GM21423 (cell line): ENCODE measurements around the gene SMIM9.
"Not testable (repeated sequence)": the region's sequence is repeated elsewhere in the genome, so short reads cannot be mapped to it uniquely, and the experiment has no call there.

Source experiments
- ATAC-seq: cut with Tn5 transposase; IDR thresholded peaks from one replicate; pipeline ENCODE4 v1.9.1; 2021; ENCODE audit warnings: mild to moderate bottlenecking, moderate library complexity; ENCODE audit not compliant: unreplicated experiment

Gene SMIM9

GRCh38 chrX:154816326-154816898, 18.1 kb downstream of the SMIM9 start:
- ATAC-seq, result not testable (repeated sequence)

DNA sequence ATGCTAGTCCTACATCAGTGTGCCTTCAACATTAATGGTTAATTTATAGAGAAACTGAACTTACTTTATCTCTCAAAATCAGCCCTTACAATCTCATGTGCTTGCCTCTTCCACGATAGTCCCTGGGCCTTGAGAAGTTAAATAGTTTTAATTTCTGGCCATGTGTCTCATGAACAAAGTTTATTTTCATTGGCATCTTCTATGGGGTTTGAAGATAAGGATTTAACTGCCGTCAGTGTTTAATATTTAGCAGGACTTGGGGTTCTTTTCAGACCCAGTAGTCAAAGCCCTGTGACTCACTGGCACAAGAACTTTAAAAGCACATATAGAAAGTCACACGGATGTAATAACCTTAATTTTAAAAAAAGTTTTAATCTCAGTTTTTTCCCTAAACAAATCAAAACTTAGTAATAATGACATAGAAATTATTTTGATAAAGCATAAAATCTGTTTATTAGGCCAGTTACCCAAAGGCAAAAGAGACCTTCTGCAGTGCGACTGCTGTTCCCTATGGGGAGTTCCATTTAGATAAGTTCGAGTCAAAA, 19.1 kb downstream of the SMIM9 start:
- ATAC-seq, result no peak

DNA sequence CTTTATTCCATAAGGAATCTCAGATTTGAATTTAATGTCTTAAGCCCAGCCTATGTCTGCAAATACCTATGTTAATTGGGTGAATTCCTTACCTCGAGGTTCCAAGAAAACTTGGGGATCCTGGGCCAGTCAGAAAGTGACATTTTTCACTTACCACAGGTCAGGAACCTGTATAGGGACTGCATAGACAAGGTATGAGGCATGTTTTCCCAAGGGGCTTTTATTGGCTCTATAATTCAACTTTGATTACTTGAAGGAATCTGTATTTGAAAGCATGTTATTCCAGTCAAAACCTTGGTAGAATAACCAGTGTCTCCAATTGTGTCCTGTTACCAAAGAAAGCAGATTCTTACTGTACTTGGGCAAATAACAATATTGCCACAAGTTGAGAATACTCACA, 20.7 kb downstream of the SMIM9 start:
- no peak for ATAC-seq

DNA sequence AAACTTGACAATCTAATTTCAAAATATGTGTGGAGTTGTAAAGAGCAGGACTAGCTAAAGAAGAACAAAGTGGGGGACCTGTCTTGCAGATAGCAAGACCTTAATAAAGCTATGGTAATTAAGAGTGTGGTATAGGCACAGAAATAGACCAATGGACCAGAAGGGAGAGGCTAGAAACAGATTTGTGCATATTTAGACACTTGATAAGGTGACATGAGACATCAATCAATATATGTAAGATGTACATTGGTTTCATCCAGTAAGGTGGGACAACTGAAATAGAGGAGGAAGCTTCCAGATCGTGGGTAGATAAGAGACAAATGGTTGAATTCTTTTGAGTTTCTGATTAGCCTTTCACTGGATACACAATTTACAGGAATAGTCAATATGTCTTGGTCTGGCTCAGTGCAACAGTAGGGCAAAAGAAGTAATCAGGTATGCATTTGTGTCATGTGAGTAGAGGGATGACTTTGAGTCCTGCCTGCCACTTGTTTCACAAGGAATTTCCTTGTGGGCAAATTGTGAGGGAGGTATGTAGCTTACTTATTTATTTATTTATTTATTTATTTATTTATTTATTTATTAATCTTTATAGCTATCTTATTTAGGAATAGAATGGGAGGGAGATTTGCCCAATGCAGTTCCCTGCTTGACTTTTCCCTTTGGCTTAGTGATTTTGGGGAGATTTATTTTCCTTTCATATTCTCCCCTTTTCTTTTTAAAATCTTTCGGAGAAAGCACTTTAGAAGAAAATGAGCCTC, 21.9 kb downstream of the SMIM9 start:
- ATAC-seq, result no peak

DNA sequence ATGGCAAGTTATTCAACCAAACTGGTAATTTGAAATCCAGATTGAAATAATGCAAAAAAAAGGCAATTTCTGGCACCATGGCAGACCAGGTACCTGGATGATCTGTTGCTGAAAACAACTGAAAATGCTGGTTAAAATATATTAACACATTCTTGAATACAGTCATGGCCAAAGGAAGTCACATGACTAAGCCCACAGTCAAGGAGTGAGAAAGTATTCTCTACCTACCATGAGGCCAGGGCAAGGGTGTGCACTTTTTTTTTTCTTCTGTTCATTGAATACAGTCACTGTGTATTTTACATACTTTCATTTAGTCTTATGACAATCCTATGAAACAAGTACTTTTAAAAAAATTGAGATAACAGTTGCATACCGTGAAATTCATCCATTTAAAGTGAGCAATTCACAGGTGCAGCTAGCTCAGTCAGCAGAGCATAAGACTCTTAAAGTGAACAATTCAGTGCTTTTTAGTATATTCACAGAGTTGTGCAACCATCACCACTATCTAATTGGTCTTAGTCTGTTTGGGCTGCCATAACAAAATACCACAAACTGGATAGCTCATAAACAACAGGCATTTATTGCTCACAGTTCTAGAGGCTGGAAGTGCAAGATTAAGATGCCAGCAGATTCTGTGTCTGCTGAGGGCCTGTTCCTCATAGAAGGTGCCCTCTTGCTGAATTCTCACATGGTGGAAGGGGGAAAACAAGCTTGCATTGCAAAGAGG, 24.4 kb downstream of the SMIM9 start:
- no peak for ATAC-seq

- ATAC-seq, result no peak
Observed at GRCh38 chrX:154806837-154807501, 27.5 kb downstream of the SMIM9 start.

DNA sequence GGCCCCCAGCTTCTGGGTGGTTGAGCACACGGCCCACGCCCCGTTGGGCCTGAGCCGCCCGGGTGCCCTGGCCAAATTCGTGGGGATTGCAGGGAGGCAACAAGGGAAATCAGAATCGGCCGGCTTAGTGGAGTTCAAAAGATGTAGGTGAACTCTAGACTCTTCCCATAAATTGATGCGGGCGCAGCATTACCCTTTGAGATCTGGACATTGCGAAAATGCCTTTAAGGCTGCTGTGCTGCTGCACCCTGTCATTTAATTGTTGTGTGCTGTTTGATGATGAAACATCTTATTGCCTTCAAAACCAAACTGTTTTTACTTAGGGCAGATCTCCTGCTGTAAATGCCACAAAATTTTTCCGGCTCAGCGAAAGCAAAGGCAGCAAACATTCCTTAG, 28.8 kb downstream of the SMIM9 start:
- ATAC-seq, result no peak

GRCh38 chrX:154804957-154805695, 29.3 kb downstream of the SMIM9 start, which contains the start of gene MPP1:
TSS of gene MPP1 (minus strand) at chrX:154805485. CDS start at chrX:154805373, 112 bp downstream.
- ATAC-seq, result peak; percentile 94

DNA sequence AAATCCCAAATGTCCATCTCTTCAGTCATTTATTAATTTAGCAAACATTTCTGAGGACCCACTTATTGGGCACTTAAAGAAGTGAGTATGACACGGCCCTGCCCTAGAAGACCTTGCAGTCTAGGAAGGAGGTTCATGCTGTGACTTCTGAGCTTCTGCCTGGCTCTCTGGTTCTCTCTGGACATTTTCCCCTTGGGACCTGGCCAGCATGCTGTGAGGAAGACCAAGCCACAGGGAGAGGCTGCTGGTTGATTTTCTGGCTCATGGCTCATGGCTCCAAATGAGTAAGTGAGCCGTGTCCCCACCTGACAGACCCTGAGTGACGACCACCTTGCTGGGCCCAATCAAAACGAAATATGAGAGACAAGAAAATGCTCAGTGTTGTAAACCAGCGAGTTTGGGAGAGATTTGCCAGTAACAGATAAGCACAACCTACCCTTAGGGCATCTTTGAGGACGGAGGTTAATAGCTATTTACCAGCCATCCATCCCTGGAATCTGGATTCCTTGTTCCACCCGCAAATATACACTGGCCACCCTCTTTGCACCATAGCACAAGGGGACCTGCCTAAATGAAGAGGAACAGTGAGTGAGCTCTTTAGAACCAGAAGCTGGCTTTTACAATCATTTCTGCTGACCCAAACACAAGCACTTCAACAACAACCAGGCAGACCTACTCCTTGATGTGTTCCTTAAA, 30.1 kb downstream of the SMIM9 start:
- ATAC-seq, result no peak

DNA sequence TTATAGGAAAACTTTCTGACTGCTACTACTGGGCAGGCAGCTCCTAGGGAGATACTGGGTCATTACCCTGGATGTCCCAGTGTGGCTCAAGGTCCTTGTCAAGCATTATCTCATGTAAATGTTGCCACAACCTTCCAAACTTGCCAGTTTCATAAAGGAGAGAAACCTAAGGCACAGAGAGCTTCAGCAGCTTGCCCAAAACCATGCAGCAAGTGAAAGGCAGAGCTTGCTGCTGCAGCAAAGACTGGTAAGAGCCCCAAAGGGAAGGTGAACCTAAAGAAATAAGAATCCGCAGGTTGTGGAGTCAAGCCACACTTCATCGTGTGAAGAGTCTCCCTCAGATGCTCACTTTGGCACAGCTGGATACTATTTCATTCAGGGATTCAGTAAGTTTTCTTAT, 31.5 kb downstream of the SMIM9 start:
- ATAC-seq, result no peak

- ATAC-seq, result no peak
Observed at GRCh38 chrX:154800478-154801210, 33.8 kb downstream of the SMIM9 start.

GRCh38 chrX:154799556-154800348, 34.7 kb downstream of the SMIM9 start:
- no peak for ATAC-seq

GRCh38 chrX:154797006-154797405, 37.5 kb downstream of the SMIM9 start:
- no peak for ATAC-seq

- ATAC-seq, result no peak
Observed at GRCh38 chrX:154795016-154795415, 39.4 kb downstream of the SMIM9 start.

- no peak for ATAC-seq
Observed at GRCh38 chrX:154793084-154793795, 41.2 kb downstream of the SMIM9 start.

- ATAC-seq, result no peak
Observed at GRCh38 chrX:154791939-154792338, 42.5 kb downstream of the SMIM9 start.

DNA sequence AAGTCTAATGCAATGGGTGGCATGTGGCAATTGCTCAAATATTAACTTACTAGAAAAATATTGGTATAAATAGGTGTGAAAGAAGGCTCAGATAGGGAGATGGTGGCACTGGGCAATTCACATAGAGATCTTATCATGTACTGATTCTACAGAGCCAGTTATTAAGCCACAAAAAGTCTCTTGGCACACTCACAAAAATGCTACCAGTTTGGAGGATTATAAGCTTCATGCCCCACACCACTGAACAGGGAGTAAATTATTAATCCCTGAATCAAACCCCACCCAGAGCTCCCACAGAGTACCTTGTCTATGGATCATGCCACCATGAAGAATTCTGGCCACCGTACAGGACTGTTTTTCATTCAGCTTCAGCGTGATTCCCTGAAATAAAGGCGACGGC, 43.0 kb downstream of the SMIM9 start:
- ATAC-seq, result no peak

GRCh38 chrX:154785716-154786115, 48.7 kb downstream of the SMIM9 start:
- no peak for ATAC-seq
